22Rv1 (cell line): Measurements from ENCODE around the gene VSTM1.

Source experiments
- H3K27ac ChIP-seq: fragments of 450-650 bp; 2 replicates; pipeline ENCODE4 v1.5.1; 2017
- ZFX ChIP-seq: fragments of 450-650 bp; IDR thresholded peaks from 2 replicates; pipeline ENCODE4 v1.6.1; 2017; ENCODE audit warnings: antibody characterized with exemption, borderline replicate concordance
- TF ChIP-seq, protein P1 (sequence below): fragments of 450-650 bp; IDR thresholded peaks from 2 replicates; pipeline ENCODE4 v1.5.1; 2017; ENCODE audit warnings: mild to moderate bottlenecking

The VSTM1 gene

DNA sequence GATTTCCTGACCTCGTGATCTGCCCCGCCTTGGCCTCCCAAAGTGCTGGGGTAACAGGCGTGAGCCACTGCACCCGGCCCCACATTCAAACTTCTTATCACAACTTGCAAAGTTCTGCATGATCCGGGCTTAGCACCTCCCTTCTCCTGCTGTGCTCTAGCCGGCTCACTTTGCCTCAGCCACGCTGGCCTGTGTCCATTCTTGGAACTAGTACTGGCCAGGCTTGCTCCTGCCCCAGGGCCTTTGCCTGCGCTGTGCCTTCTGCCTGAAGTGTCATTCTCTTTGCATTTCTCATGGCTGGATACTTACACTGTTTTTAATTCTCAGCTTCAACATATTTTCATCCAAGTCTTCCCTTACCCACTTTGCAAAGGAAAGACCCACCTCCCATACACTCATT lies 42.3 kb downstream of the VSTM1 start:
- no peak overlapping the region for H3K27ac ChIP-seq

DNA sequence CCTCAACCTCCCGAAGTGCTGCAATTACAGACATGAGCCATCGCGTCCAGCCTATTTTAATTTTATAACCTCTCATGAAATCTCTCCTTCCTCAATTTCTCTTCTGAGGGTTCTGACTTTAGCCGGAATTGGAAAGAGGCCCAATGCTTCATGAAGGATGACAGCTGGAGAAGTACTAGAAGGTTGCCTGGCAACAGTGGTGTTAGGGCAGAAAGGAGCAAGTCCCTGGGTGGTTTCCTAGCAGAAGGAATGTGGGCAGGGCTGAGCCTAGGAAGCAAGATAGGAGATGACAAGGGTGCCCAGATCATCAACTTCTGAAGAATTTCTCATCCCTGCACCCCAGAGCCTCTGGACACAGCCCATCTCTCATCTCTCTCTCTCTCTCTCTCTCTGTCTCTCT lies 46.4 kb downstream of the VSTM1 start:
- no peak overlapping the region for H3K27ac ChIP-seq

More for the DNA sequence above, 42.3 kb downstream of the VSTM1 start:
- TF ChIP-seq, protein P1, sequence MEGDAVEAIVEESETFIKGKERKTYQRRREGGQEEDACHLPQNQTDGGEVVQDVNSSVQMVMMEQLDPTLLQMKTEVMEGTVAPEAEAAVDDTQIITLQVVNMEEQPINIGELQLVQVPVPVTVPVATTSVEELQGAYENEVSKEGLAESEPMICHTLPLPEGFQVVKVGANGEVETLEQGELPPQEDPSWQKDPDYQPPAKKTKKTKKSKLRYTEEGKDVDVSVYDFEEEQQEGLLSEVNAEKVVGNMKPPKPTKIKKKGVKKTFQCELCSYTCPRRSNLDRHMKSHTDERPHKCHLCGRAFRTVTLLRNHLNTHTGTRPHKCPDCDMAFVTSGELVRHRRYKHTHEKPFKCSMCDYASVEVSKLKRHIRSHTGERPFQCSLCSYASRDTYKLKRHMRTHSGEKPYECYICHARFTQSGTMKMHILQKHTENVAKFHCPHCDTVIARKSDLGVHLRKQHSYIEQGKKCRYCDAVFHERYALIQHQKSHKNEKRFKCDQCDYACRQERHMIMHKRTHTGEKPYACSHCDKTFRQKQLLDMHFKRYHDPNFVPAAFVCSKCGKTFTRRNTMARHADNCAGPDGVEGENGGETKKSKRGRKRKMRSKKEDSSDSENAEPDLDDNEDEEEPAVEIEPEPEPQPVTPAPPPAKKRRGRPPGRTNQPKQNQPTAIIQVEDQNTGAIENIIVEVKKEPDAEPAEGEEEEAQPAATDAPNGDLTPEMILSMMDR = no peak
- TF ChIP-seq ZFX = no peak

DNA sequence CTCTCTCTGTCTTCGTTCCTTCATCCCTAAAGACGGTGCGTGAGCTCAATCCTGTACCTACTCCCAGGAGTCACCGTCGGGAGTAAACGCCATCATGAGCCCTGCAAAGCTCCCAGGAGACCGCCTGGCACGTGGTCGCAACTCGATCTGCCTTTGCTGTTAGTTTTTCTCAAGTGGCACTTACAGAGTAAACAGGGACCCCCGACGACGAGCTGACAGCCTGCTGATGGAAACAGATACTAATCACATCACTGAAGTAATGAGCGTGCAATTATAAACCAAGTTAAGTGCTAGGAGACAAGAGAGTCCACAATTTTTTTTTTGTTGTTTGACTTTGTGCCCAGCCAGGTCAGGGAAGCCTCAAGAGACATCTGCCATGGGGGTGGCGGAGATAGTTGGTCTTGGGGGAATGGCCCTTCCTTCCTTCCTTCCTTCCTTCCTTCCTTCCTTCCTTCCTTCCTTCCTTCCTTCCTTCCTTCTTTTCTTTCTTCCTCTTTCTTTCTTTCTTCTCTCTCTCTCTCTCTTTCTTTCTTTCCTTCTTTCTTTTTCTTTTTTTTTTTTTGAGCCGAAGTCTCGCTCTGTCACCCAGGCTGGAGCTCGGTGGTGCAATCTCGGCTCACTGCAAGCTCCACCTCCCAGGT lies 48.7 kb downstream of the VSTM1 start:
- TF ChIP-seq ZFX = no peak
- TF ChIP-seq, protein P1 = no peak
- no peak overlapping the region for H3K27ac ChIP-seq

More for the DNA sequence above, 46.4 kb downstream of the VSTM1 start:
- TF ChIP-seq ZFX = no peak
- TF ChIP-seq, protein P1 = no peak

DNA sequence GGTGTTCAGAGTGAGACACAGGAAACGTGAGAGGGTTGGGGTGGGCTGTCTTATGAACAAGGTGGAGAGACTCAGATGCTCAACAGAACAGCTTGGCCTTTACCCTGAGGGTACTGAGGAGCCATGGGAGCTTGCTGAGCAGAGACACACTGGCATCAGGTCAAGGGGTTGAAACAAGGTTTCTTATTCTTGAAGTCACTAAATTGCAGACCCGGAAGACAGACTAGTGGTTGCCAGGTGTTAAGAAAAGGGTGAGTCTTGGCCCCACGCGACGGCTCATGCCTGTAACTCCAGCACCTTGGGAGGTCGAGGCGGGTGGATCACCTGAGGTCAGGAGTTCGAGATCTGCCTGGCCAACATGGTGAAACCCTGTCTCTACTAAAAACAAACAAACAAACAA lies 49.8 kb downstream of the VSTM1 start:
- TF ChIP-seq ZFX = no peak
- TF ChIP-seq, protein P1 = no peak
- no peak overlapping the region for H3K27ac ChIP-seq

DNA sequence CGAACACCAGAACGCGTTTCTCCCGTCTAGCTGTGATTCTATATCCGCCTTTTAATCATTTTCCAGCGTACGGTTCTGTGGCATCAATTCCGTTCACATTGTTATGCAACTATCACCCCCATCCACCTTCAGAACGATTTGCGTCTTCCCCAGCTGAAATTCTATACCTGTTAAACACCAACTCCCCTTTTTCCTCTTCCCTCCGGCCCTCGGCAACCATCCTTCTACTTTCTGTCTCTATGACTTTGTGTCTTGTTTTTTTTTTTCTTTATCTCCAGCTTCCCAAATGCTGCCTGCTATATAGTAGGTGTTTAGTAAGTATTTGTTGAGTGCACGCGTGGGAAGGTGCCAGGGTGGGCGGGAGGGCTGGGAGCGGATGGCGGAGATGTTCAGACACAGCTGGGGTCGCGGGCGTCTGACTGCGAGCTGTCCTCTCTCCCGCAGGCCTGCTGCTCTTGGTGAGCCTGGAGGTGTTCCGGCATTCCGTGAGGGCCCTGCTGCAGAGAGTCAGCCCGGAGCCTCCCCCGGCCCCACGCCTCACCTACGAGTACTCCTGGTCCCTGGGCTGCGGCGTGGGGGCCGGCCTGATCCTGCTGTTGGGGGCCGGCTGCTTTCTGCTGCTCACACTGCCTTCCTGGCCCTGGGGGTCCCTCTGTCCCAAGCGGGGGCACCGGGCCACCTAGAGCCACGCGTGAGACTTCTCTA lies 52.0 kb downstream of the VSTM1 start:
- TF ChIP-seq ZFX = no peak
- TF ChIP-seq, protein P1 = no peak
- no peak overlapping the region for H3K27ac ChIP-seq

DNA sequence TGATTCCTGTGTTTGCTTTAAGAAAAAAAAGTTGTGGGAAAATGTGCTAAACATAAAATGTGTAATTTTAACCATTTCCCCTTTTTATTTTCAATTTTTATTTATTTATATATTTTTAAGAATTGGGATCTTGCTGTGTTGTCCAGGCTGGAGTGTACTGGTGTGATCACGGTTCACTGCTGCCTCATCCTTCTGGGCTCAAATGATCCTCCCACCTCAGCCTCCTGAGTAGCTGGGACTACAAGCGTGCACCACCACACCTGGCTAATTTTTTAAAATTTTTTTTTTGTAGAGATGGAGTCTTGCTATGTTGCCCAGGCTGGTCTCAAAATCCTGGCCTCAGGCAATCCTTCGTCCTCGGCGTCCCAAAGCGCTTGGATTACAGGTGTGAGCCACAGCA lies 53.2 kb downstream of the VSTM1 start:
- H3K27ac ChIP-seq = no peak overlapping the region
- TF ChIP-seq, protein P1 = no peak
- no peak for TF ChIP-seq ZFX

DNA sequence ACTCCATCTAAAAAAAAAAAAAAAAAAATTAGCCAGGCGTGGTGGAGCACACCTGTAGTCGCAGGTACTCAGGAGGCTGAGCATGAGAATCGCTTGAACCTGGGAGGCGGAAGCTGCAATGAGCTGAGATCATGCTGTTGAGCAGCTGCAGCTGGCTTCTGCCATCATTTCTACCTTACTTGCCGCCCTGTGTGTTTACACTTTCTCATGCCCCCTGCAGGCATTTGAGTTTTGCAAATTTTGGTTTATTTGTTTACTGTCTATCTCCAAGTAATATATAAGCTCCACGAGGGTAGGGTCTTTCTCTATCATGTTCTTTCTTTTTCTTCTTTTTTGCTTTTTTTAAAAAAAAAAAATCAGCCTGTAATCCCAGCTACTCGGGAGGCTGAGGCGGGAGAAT lies 54.3 kb downstream of the VSTM1 start:
- H3K27ac ChIP-seq = no peak overlapping the region
- TF ChIP-seq, protein P1 = no peak
- TF ChIP-seq ZFX = no peak
